Measurements from ENCODE around the gene WWC2. TPM values are rescaled to one million over a fixed set of nuclear protein-coding genes. Genes with fewer than 3 reads are reported as not detected.

The WWC2 gene
- total RNA-seq, 1 donor from 2014 or later, result 24.6 TPM

- TF ChIP-seq CTCF (conservative IDR thresholded peaks at IDR 0.05), result peak; percentile 70
- DNase-seq (ENCODE audit: low read depth, low spot score), result no peak
- H3K4me1 Mint-ChIP-seq, result no peaks in the 10 kb centered on the region
- H3K27ac Mint-ChIP-seq (ENCODE audit: unreplicated experiment), result no peak overlapping the region
- H3K9me3 Mint-ChIP-seq, result no peaks in the 10 kb centered on the region
- no peak overlapping the region for H3K4me3 Mint-ChIP-seq
- no peaks in the 10 kb centered on the region for H3K27me3 Mint-ChIP-seq (ENCODE audit: low read depth)
- H3K36me3 Mint-ChIP-seq (ENCODE audit: low read depth), result no peaks in the 10 kb centered on the region
Measured at GRCh38 chr4:183249854-183250253, 150.8 kb downstream of the WWC2 start.

- no peak for DNase-seq (ENCODE audit: low read depth, low spot score)
- Mint-ChIP-seq H3K4me1 (no peaks in the 10 kb centered on the region), H3K27ac (ENCODE audit: unreplicated experiment) (no peak overlapping the region), H3K4me3 (no peak overlapping the region), H3K27me3 (ENCODE audit: low read depth) (no peaks in the 10 kb centered on the region), H3K36me3 (ENCODE audit: low read depth) (no peaks in the 10 kb centered on the region), H3K9me3 (no peaks in the 10 kb centered on the region)
- TF ChIP-seq CTCF (conservative IDR thresholded peaks at IDR 0.05), result no peak
Measured at GRCh38 chr4:183250831-183251230, 151.8 kb downstream of the WWC2 start.

DNA sequence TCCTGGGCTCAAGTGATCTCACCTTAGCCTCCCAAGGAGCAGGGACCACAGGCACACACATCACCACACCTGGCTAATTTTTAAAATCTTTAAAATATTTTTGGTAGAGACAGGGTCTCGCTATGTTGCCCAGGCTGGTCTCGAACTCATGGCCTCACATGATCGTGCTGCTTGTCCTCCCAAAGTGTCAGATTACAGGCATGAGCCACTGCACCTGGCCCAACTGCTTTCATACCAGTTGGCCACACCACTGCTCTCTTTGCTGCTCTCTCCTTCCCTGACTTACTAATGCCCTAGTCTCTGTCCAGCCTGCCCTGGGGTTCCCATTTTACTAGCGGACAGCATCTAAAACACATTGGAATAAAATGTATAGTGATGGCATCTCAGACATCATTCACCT is 153.9 kb downstream of the WWC2 start:
- DNase-seq (ENCODE audit: low read depth, low spot score), result no peak
- Mint-ChIP-seq H3K27me3 (ENCODE audit: low read depth) (no peaks in the 10 kb centered on the region), H3K36me3 (ENCODE audit: low read depth) (no peaks in the 10 kb centered on the region), H3K4me1 (no peaks in the 10 kb centered on the region), H3K27ac (ENCODE audit: unreplicated experiment) (no peak overlapping the region), H3K4me3 (no peak overlapping the region), H3K9me3 (no peaks in the 10 kb centered on the region)
- TF ChIP-seq CTCF (conservative IDR thresholded peaks at IDR 0.05), result no peak

DNA sequence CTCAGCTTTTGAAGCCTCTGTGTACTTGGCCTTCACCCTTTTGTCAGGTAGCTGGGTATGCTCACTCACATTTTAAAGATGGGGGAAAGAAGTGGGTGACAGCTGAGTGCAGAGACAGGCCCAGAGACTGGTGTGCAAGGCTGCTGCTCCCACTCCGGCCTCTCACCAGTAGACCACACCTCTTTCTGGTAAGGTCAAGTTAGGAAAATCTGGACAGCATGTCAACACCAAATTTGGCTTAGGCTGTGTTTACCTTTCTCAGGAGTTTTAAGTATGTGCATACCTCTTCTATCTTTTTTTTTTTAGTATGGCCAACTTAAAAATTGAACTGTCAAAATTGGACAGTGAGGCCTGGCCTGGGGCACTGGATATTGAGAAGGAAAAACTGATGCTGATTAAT is 154.4 kb downstream of the WWC2 start:
- H3K4me1 Mint-ChIP-seq, result no peaks in the 10 kb centered on the region
- no peaks in the 10 kb centered on the region for H3K27me3 Mint-ChIP-seq (ENCODE audit: low read depth)
- H3K4me3 Mint-ChIP-seq, result no peak overlapping the region
- H3K36me3 Mint-ChIP-seq (ENCODE audit: low read depth), result no peaks in the 10 kb centered on the region
- H3K27ac Mint-ChIP-seq (ENCODE audit: unreplicated experiment), result no peak overlapping the region
- DNase-seq (ENCODE audit: low read depth, low spot score), result no peak
- no peaks in the 10 kb centered on the region for H3K9me3 Mint-ChIP-seq
- no peak for TF ChIP-seq CTCF (conservative IDR thresholded peaks at IDR 0.05)

DNA sequence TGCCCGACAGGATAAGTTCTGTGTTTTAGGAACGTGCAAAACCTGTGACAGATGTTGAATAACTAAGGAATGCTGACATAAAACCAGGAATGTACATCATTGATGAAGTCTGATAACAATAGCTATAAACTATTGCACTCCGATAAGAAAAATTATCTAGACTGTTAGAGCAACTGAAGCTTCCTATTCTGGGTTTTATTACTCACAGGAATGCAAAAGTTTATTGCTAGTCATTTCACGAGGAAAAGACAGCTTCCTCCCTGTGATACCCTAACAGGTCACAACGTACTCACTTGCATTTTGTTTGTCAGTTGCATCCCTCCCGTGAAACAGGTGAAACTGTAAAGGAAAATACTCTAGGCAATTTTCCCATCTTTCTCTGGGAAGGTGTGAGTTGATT is 155.1 kb downstream of the WWC2 start:
- no peaks in the 10 kb centered on the region for H3K27me3 Mint-ChIP-seq (ENCODE audit: low read depth)
- TF ChIP-seq CTCF (conservative IDR thresholded peaks at IDR 0.05), result no peak
- no peak for DNase-seq (ENCODE audit: low read depth, low spot score)
- H3K36me3 Mint-ChIP-seq (ENCODE audit: low read depth), result no peaks in the 10 kb centered on the region
- no peak overlapping the region for H3K27ac Mint-ChIP-seq (ENCODE audit: unreplicated experiment)
- H3K4me1 Mint-ChIP-seq, result no peaks in the 10 kb centered on the region
- no peaks in the 10 kb centered on the region for H3K9me3 Mint-ChIP-seq
- H3K4me3 Mint-ChIP-seq, result no peak overlapping the region

GRCh38 chr4:183255487-183255886 is 156.4 kb downstream of the WWC2 start:
- DNase-seq (ENCODE audit: low read depth, low spot score), result no peak
- H3K27me3 Mint-ChIP-seq (ENCODE audit: low read depth), result no peaks in the 10 kb centered on the region
- no peaks in the 10 kb centered on the region for H3K36me3 Mint-ChIP-seq (ENCODE audit: low read depth)
- TF ChIP-seq CTCF (conservative IDR thresholded peaks at IDR 0.05), result no peak
- no peaks in the 10 kb centered on the region for H3K9me3 Mint-ChIP-seq
- no peaks in the 10 kb centered on the region for H3K4me1 Mint-ChIP-seq
- H3K4me3 Mint-ChIP-seq, result no peak overlapping the region
- H3K27ac Mint-ChIP-seq (ENCODE audit: unreplicated experiment), result no peak overlapping the region

Data from neural crest cell (in vitro differentiated cells).